Stimulated activated CD4-positive, alpha-beta T cell treated with anti-CD3 and anti-CD28 coated beads, Interleukin-15, amount 100 ng/mL, for 24 hours (primary cell): Measurements from ENCODE around the gene FAAH.
A peak's percentile ranks its signal among the peaks of the same experiment; 100 is the strongest.

ENCODE experiments used
- DNase-seq: peaks from one replicate; pipeline ENCODE4 v3.0.0-alpha.2; 2020

The FAAH gene

GRCh38 chr1:46401154-46401913, 7.2 kb downstream of the FAAH start:
- no peak for DNase-seq

GRCh38 chr1:46401964-46402626, 8.0 kb downstream of the FAAH start:
- no peak for DNase-seq

GRCh38 chr1:46403916-46404315, 9.8 kb downstream of the FAAH start:
- DNase-seq: no peak

GRCh38 chr1:46404482-46405196, 10.5 kb downstream of the FAAH start:
- no peak for DNase-seq

- no peak for DNase-seq
Observed at GRCh38 chr1:46405197-46405555, 11.1 kb downstream of the FAAH start.

GRCh38 chr1:46405724-46406123, 11.6 kb downstream of the FAAH start:
- DNase-seq: no peak

- no peak for DNase-seq
Observed at GRCh38 chr1:46406881-46407608, 12.9 kb downstream of the FAAH start.

GRCh38 chr1:46407636-46408035, 13.5 kb downstream of the FAAH start:
- DNase-seq: no peak

- no peak for DNase-seq
Observed at GRCh38 chr1:46408356-46409062, 14.4 kb downstream of the FAAH start.

GRCh38 chr1:46409063-46409372, 14.9 kb downstream of the FAAH start:
- DNase-seq: no peak

GRCh38 chr1:46410156-46411009, 16.3 kb downstream of the FAAH start:
- no peak for DNase-seq

- DNase-seq: no peak
Observed at GRCh38 chr1:46411010-46411405, 16.9 kb downstream of the FAAH start.

GRCh38 chr1:46411601-46412341, 17.7 kb downstream of the FAAH start:
- peak; percentile 39 for DNase-seq

- no peak for DNase-seq
Observed at GRCh38 chr1:46412893-46413595, 18.9 kb downstream of the FAAH start.

GRCh38 chr1:46413596-46413985, 19.5 kb downstream of the FAAH start:
- peak; percentile 27 for DNase-seq

- DNase-seq: no peak
Observed at GRCh38 chr1:46415514-46415913, 21.4 kb downstream of the FAAH start.

GRCh38 chr1:46418976-46419375, 24.9 kb downstream of the FAAH start:
- DNase-seq: no peak

GRCh38 chr1:46420533-46420915, 26.4 kb downstream of the FAAH start:
- DNase-seq: no peak

- DNase-seq: no peak
Observed at GRCh38 chr1:46421739-46422138, 27.6 kb downstream of the FAAH start.

- no peak for DNase-seq
Observed at GRCh38 chr1:46422261-46422871, 28.2 kb downstream of the FAAH start.
